HepG2 (cell line): Measurements from ENCODE around the gene KIF1B.

Experiments used
- EED ChIP-seq: sonication (generic); formaldehyde crosslinking; IDR thresholded peaks from 2 replicates; pipeline ENCODE4 v1.5.0; 2020; ENCODE audit warnings: mild to moderate bottlenecking, missing genetic modification reagents
- EP300 ChIP-seq, 3 experiments: sonication (generic) in 1 of 3; formaldehyde crosslinking in 1 of 3; IDR thresholded peaks; 2 replicates each; pipeline versions ENCODE4 v1.5.1 to v1.6.1; 2011 to 2020; ENCODE audit warnings: low read depth in 2 of 3, low read length in 2 of 3, borderline replicate concordance in 1 of 3, improper control_type of control experiment in 1 of 3, mild to moderate bottlenecking in 1 of 3, missing genetic modification reagents in 1 of 3, moderate library complexity in 1 of 3
- JUND ChIP-seq: sonication (generic); formaldehyde crosslinking; IDR thresholded peaks from 2 replicates; pipeline ENCODE4 v1.8.0; 2022; ENCODE audit warnings: mild to moderate bottlenecking, missing genetic modification reagents
- MTA1 ChIP-seq: sonication (generic); formaldehyde crosslinking; IDR thresholded peaks from 2 replicates; pipeline ENCODE4 v1.4.0; 2020; ENCODE audit warnings: missing genetic modification reagents, mild to moderate bottlenecking, borderline replicate concordance
- TF ChIP-seq, protein P1 (sequence below): sonication (generic); formaldehyde crosslinking; IDR thresholded peaks from 2 replicates; pipeline ENCODE4 v1.8.0; 2022; ENCODE audit warnings: missing genetic modification reagents, low read depth, mild to moderate bottlenecking, borderline replicate concordance
- TF ChIP-seq, protein P2 (sequence below): sonication (generic); formaldehyde crosslinking; IDR thresholded peaks from 2 replicates; pipeline ENCODE4 v1.5.0; 2020; ENCODE audit warnings: missing genetic modification reagents
- TF ChIP-seq, protein P3 (sequence below): sonication (generic); formaldehyde crosslinking; IDR thresholded peaks from 2 replicates; pipeline ENCODE4 v1.5.1; 2020; ENCODE audit warnings: mild to moderate bottlenecking, missing genetic modification reagents, borderline replicate concordance
- TF ChIP-seq, protein P4 (sequence below): sonication (generic); formaldehyde crosslinking; IDR thresholded peaks from 2 replicates; pipeline ENCODE4 v1.5.0; 2020; ENCODE audit warnings: mild to moderate bottlenecking, missing genetic modification reagents

DNA sequence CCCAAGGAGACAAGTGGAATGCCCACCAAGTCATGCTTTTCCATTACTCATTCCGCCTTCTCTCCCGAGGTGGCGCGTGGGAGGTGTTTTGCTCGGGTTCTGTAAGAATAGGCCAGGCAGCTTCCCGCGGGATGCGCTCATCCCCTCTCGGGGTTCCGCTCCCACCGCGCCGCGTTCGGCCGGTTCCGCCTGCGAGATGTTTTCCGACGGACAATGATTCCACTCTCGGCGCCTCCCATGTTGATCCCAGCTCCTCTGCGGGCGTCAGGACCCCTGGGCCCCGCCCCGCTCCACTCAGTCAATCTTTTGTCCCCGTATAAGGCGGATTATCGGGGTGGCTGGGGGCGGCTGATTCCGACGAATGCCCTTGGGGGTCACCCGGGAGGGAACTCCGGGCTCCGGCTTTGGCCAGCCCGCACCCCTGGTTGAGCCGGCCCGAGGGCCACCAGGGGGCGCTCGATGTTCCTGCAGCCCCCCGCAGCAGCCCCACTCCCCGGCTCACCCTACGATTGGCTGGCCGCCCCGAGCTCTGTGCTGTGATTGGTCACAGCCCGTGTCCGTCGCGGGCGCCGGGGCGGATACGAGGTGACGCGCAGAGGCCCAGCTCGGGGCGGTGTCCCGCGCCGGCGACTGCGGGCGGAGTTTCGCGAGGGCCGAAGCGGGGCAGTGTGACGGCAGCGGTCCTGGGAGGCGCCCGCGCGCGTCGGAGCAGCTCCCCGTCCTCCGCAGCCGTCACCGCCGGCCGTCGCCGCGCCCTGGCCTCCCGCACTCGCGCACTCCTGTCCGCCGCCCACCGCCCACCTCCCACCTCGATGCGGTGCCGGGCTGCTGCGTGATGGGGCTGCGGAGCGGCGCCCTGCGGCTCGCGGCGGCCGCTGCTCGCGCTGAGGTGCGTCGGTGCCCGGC lies at the start of gene KIF1B:
- TF ChIP-seq, protein P1, sequence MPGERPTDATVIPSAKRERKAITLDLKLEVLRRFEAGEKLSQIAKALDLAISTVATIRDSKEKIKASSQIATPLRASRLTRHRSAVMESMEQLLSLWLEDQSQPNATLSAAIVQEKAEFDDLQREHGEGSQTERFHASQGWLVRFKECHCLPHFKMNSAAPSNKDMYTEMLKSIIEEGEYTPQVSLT (CRISPR knock-in tag) = no peak; the same call in 1 of the 2 replicates
- TF ChIP-seq, protein P2, sequence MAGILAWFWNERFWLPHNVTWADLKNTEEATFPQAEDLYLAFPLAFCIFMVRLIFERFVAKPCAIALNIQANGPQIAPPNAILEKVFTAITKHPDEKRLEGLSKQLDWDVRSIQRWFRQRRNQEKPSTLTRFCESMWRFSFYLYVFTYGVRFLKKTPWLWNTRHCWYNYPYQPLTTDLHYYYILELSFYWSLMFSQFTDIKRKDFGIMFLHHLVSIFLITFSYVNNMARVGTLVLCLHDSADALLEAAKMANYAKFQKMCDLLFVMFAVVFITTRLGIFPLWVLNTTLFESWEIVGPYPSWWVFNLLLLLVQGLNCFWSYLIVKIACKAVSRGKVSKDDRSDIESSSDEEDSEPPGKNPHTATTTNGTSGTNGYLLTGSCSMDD (CRISPR knock-in tag) = no peak
- TF ChIP-seq EP300 (IDR thresholded peaks at IDR 0.05; ENCODE audit: low read depth in 2 of 2, low read length in 2 of 2) (no peak), EP300 (CRISPR knock-in tag; IDR thresholded peaks at IDR 0.05; ENCODE audit: borderline replicate concordance) (no peak), JUND (CRISPR knock-in tag) (no peak; the same call in 1 of the 2 replicates), MTA1 (CRISPR knock-in tag) (peak; percentile 81), EED (CRISPR knock-in tag) (no peak)
- TF ChIP-seq, protein P3, sequence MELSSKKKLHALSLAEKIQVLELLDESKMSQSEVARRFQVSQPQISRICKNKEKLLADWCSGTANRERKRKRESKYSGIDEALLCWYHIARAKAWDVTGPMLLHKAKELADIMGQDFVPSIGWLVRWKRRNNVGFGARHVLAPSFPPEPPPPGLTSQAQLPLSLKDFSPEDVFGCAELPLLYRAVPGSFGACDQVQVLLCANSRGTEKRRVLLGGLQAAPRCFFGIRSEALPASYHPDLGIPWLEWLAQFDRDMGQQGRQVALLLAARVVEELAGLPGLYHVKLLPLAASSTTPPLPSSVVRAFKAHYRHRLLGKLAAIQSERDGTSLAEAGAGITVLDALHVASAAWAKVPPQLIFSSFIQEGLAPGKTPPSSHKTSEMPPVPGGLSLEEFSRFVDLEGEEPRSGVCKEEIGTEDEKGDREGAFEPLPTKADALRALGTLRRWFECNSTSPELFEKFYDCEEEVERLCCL (CRISPR knock-in tag) = no peak
- TF ChIP-seq, protein P4, sequence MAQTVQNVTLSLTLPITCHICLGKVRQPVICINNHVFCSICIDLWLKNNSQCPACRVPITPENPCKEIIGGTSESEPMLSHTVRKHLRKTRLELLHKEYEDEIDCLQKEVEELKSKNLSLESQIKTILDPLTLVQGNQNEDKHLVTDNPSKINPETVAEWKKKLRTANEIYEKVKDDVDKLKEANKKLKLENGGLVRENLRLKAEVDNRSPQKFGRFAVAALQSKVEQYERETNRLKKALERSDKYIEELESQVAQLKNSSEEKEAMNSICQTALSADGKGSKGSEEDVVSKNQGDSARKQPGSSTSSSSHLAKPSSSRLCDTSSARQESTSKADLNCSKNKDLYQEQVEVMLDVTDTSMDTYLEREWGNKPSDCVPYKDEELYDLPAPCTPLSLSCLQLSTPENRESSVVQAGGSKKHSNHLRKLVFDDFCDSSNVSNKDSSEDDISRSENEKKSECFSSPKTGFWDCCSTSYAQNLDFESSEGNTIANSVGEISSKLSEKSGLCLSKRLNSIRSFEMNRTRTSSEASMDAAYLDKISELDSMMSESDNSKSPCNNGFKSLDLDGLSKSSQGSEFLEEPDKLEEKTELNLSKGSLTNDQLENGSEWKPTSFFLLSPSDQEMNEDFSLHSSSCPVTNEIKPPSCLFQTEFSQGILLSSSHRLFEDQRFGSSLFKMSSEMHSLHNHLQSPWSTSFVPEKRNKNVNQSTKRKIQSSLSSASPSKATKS (CRISPR knock-in tag) = no peak
